Pancreas (tissue), 10 donors: ENCODE measurements around the gene CPOX. TPM values are rescaled to one million over a fixed set of nuclear protein-coding genes. Genes with fewer than 3 reads are reported as not detected.

Source experiments
- ATAC-seq, 4 donors: fragments of 200-7000 bp; cut with Tn5 transposase; one replicate each; pipeline versions ENCODE4 v1.8.0 to v1.9.1; 2020; ENCODE audit warnings: mild to moderate bottlenecking in 4 of 4, moderate library complexity in 4 of 4
- DNase-seq, 6 donors: peaks; one replicate each; pipeline ENCODE4 v3.0.0-alpha.2; 2020
- FAIRE-seq: peaks from 2 replicates; lab custom pipeline; 2012; peaks lifted over from hg19 to GRCh38; lab: Jason Lieb, UNC
- H3K27ac ChIP-seq, 4 donors: fragments of 200-600 bp; sonication (generic); 1 replicate in 3 of 4; 2 replicates in 1 of 4; pipeline versions ENCODE4 v1.5.0 to v1.8.0; 2020
- H3K27me3 ChIP-seq, 4 donors: fragments of 200-600 bp; one replicate each; pipeline ENCODE4 v1.8.0; 2021
- H3K36me3 ChIP-seq, 3 donors: fragments of 200-600 bp; sonication (generic) in 1 of 3; one replicate each; pipeline versions ENCODE4 v1.5.0 to v1.8.0; 2020 to 2021
- H3K4me1 ChIP-seq, 3 donors: fragments of 200-600 bp; one replicate each; pipeline ENCODE4 v1.8.0; 2021
- H3K4me3 ChIP-seq, 4 donors: fragments of 200-600 bp; sonication (generic) in 2 of 4; one replicate each; pipeline versions ENCODE4 v1.5.0 to v1.8.0; 2020 to 2021
- H3K9me3 ChIP-seq, 4 donors: fragments of 200-600 bp; one replicate each; pipeline ENCODE4 v1.8.0; 2021
- WGBS, 2 donors: extraction: QIAGEN DNeasy Blood & Tissue Kit; methylation state at CpG; one replicate each; pipeline ENCODE4 v1.1.7; 2013; 5-methylcytosine and 5-hydroxymethylcytosine counted together
- intact Hi-C, 3 donors: fragments of 100-400 bp; cut with DNase I; formaldehyde crosslinking; loops; one replicate each; pipeline versions ENCODE4 v1.11.1 to v1.14.2; 2022
- polyA plus RNA-seq, 2 donors: library from polyadenylated mRNA; stranded (reverse); fragments of 200-250 nt; gene quantifications; one replicate each; pipeline ENCODE4 v1.2.3, GENCODE V29; 2013
- total RNA-seq, 6 donors: library from RNA; stranded (reverse); fragmentation: NEBNext Ultra II Directional in 4 of 6; extraction: Animal tissue kit (Norgen Biotek cat#: 25700) in 4 of 6; gene quantifications; one replicate each; pipeline versions ENCODE4 v1.2.1 to v1.2.4, GENCODE V29; 2021 to 2023
- TF ChIP-seq, protein P1 (sequence below), 4 donors: fragments of 200-600 bp; sonication (generic) in 3 of 4; IDR thresholded peaks; one replicate each; pipeline versions ENCODE4 v1.5.0 to v1.8.0; 2021; ENCODE audit warnings: antibody characterized with exemption in 4 of 4
- donor health status: healthy with polysubstance abuse.
- donor health status: DM: no; HTN: no; CAD: no; lungs with moderate emphysema.
- donor health status: DM: no; HTN: no; CAD: no.
- donor health status: control.
- donor health status: control.
- donor health status: Bipolar disorder and iron deficiency.
- donor health status: DM: yes; HTN: yes; CAD: no.
- donor health status: DM: no; HTN: no; CAD: no.
- donor health status: DM: no; HTN: no; CAD: no.
- donor health status: DM: yes; HTN: yes; CAD: no.

Gene CPOX
- total and polyA plus RNA-seq, 8 donors = 4.1 to 9.8 (median 5.9) TPM

DNA sequence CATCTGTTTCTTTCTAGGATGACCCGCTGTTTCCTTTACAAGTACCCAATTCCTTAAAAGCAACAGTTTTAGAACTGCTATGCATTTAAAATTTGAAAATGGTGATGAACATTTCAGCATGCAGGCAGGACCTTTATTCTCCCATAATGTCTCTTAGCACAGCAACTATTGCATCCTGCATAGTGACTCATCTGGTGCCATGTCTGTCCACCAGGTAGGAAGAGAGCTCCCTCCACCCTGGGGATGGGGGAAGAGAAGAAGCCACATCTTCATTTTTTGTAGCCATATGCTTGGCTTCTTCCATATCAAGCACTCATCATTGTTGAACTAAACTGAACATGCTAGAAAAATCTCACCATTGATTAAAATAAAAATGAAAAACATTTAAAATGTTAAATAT is 51.7 kb downstream of the CPOX start:
- intact Hi-C loops = no loop called here
- 85 to 92% methylated on average over 1 of the region's 1 CpG for WGBS, 2 donors
- Histone ChIP-seq H3K36me3 (no peaks in the 10 kb centered on the region), H3K9me3 (no peaks in the 10 kb centered on the region), H3K4me1 (no peaks in the 10 kb centered on the region), H3K27ac (no peak overlapping the region), H3K4me3 (no peak overlapping the region), H3K27me3 (no peaks in the 10 kb centered on the region)
- FAIRE-seq (no peak), ATAC-seq (no peak), DNase-seq (no peak)
- TF ChIP-seq, protein P1, sequence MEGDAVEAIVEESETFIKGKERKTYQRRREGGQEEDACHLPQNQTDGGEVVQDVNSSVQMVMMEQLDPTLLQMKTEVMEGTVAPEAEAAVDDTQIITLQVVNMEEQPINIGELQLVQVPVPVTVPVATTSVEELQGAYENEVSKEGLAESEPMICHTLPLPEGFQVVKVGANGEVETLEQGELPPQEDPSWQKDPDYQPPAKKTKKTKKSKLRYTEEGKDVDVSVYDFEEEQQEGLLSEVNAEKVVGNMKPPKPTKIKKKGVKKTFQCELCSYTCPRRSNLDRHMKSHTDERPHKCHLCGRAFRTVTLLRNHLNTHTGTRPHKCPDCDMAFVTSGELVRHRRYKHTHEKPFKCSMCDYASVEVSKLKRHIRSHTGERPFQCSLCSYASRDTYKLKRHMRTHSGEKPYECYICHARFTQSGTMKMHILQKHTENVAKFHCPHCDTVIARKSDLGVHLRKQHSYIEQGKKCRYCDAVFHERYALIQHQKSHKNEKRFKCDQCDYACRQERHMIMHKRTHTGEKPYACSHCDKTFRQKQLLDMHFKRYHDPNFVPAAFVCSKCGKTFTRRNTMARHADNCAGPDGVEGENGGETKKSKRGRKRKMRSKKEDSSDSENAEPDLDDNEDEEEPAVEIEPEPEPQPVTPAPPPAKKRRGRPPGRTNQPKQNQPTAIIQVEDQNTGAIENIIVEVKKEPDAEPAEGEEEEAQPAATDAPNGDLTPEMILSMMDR (IDR thresholded peaks at IDR 0.05) = no peak

DNA sequence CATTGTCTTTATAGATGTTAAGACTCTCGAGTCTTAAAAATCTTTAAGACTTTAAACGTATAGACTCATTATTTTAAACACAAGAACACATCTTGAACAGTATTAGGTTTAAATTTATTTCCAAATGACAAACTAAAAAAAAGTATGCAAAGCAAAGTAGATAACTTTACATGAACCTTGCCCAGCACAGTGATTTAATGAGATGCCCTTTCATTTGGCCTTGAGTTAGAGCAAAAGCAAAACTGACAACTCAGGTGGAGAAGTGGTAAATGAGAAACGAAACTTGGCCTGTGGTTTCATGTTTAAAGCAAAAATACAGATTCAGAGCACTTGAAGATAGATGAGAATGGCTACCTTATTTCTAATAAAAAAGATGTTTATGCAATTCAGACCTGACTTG is 53.1 kb downstream of the CPOX start:
- DNase-seq (no peak), ATAC-seq (no peak), FAIRE-seq (peak; percentile 68)
- TF ChIP-seq, protein P1 (IDR thresholded peaks at IDR 0.05) = no peak
- no peaks in the 10 kb centered on the region for H3K27me3 ChIP-seq
- H3K9me3 ChIP-seq = no peaks in the 10 kb centered on the region
- no peak overlapping the region for H3K27ac ChIP-seq
- no peaks in the 10 kb centered on the region for H3K4me1 ChIP-seq
- intact Hi-C loops = no loop called here
- H3K4me3 ChIP-seq = no peak overlapping the region
- H3K36me3 ChIP-seq = no peaks in the 10 kb centered on the region
- 67 to 73% methylated on average over 3 of the region's 3 CpGs for WGBS, 2 donors

DNA sequence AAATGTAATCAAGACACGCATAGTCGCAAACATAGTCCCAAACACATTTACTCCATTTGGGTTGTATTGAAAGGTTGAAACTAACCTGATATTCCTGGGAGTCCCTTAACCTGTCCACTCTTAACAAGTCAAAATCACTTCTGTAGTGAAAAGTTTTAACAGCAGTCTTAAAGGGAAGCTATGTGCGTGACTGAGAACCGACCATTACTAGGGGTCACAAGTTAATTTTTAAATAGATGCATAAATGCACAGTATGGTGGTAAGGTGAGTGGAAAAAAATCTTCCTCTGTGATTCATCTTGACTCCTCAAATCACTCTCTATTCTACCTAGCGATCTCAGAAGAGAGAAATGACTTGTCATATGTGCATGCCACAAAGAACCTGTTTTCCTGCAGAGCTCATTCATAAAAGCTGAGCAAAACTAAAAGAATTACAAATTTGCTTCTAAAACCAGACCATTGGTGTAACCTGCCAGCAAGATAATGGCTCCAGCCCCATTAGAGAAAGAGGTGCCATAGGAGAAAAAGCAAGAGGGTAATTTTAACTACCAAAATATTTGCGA is 56.9 kb downstream of the CPOX start:
- TF ChIP-seq, protein P1 (IDR thresholded peaks at IDR 0.05) = no peak
- Histone ChIP-seq H3K27ac (no peak overlapping the region), H3K27me3 (no peaks in the 10 kb centered on the region), H3K4me1 (no peaks in the 10 kb centered on the region), H3K9me3 (no peaks in the 10 kb centered on the region), H3K36me3 (no peaks in the 10 kb centered on the region), H3K4me3 (no peak overlapping the region)
- DNase-seq = no peak
- no peak for FAIRE-seq
- intact Hi-C loops = no loop called here
- no peak for ATAC-seq
- WGBS, 2 donors = 61 to 66% methylated on average over 6 of the region's 6 CpGs

DNA sequence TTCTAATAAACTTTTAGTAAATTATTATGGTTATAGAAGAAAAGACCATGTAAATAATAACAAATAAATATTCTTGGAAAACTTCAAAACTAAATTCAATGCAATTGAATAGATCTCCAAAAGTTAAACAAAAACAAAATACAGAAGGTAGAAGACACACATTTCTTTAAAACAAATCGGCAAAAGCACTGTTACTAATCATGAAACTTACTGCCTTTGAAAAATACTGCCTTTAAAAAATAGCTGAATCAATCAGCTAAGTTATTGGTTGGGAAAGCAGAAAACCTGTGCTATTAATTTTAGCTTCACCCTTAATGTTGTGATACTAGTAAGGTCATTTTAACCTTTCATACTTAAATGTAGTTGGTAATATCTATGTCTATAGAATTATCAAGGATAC is 58.7 kb downstream of the CPOX start:
- no peaks in the 10 kb centered on the region for H3K9me3 ChIP-seq
- no peak for ATAC-seq
- H3K27ac ChIP-seq = no peak overlapping the region
- no peak for FAIRE-seq
- no peak overlapping the region for H3K4me3 ChIP-seq
- intact Hi-C loops = no loop called here
- 84 to 85% methylated on average over 1 of the region's 1 CpG for WGBS, 2 donors
- H3K36me3 ChIP-seq = no peaks in the 10 kb centered on the region
- no peaks in the 10 kb centered on the region for H3K4me1 ChIP-seq
- TF ChIP-seq, protein P1 (IDR thresholded peaks at IDR 0.05) = no peak
- H3K27me3 ChIP-seq = no peaks in the 10 kb centered on the region
- no peak for DNase-seq

DNA sequence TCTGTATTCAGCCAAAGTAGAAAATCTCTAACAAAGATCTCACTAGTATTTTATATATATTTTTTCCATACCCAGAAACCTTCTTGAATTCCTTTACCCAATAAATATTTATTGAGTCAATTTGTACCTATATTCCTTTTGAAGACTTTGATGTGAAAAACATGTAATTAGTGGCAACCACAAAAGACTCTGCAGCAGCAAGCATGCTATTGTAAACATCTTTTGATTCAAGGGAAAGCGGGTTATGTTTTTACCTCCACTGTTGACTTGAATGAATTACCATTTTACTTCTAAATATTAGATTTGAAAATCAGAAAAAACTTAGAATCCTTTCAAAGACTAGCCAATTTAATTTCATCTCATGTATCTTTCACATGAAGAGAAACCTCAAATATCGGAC is 59.2 kb downstream of the CPOX start:
- intact Hi-C loops = no loop called here
- ATAC-seq (no peak), FAIRE-seq (no peak), DNase-seq (no peak)
- TF ChIP-seq, protein P1 (IDR thresholded peaks at IDR 0.05) = no peak
- H3K4me1 ChIP-seq = no peaks in the 10 kb centered on the region
- H3K27me3 ChIP-seq = no peaks in the 10 kb centered on the region
- 92 to 94% methylated on average over 2 of the region's 2 CpGs for WGBS, 2 donors
- H3K4me3 ChIP-seq = no peak overlapping the region
- H3K27ac ChIP-seq = no peak overlapping the region
- H3K9me3 ChIP-seq = no peaks in the 10 kb centered on the region
- H3K36me3 ChIP-seq = no peaks in the 10 kb centered on the region
